ENCODE data around the gene S1PR4.

Gene S1PR4, protein sequence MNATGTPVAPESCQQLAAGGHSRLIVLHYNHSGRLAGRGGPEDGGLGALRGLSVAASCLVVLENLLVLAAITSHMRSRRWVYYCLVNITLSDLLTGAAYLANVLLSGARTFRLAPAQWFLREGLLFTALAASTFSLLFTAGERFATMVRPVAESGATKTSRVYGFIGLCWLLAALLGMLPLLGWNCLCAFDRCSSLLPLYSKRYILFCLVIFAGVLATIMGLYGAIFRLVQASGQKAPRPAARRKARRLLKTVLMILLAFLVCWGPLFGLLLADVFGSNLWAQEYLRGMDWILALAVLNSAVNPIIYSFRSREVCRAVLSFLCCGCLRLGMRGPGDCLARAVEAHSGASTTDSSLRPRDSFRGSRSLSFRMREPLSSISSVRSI

DNA sequence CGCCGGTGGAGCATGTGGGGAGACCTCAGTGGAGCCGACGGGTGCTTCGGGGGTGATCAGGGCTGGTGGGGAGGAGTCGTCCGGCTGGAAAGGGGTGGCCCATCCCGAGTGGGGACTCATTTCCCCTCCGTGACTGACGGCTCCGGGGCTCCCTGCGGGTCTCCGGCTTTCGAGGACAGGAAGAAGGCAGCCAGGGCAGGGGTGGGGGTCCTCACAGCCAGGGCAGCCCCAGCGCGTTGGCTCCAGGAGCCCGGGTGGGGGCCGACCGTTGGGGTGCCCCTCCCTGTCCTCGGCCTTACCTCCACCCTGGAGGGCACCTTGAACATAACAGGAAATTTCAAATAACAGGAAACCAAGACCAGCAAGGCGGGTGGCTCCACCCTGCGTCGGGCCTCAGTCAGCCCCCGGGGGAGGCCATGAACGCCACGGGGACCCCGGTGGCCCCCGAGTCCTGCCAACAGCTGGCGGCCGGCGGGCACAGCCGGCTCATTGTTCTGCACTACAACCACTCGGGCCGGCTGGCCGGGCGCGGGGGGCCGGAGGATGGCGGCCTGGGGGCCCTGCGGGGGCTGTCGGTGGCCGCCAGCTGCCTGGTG, at the start of gene S1PR4:
S1PR4 (plus strand) TSS at position 393 of the 596 bp plus-strand sequence; CDS start at position 417, 24 bp downstream.
- H3K9me3 ChIP-seq (ENCODE audit: control insufficient read depth, low read depth, low read length): no peaks in the 10 kb centered on the region
- no peak within 1 kb of the TSS for H3K9ac ChIP-seq (ENCODE audit: low read length)
- H3K36me3 ChIP-seq (ENCODE audit: control insufficient read depth, low read depth, low read length): no peaks in the 10 kb centered on the region
- no peaks in the 10 kb centered on the region for H3K4me1 ChIP-seq (ENCODE audit: control insufficient read depth, low read depth, low read length)
- no peak within 1 kb of the TSS for H3K27ac ChIP-seq (ENCODE audit: low read length)
- H3K27me3 ChIP-seq (ENCODE audit: control insufficient read depth, insufficient read depth, low read length): no peaks in the 10 kb centered on the region
- no peak within 1 kb of the TSS for H3K4me3 ChIP-seq (ENCODE audit: low read length)

- Histone ChIP-seq H3K27ac (ENCODE audit: low read length) (no peak overlapping the region), H3K27me3 (ENCODE audit: control insufficient read depth, insufficient read depth, low read length) (no peaks in the 10 kb centered on the region), H3K36me3 (ENCODE audit: control insufficient read depth, low read depth, low read length) (no peaks in the 10 kb centered on the region), H3K4me3 (ENCODE audit: low read length) (no peak overlapping the region), H3K9me3 (ENCODE audit: control insufficient read depth, low read depth, low read length) (no peaks in the 10 kb centered on the region), H3K4me1 (ENCODE audit: control insufficient read depth, low read depth, low read length) (no peaks in the 10 kb centered on the region), H3K9ac (ENCODE audit: low read length) (no peak overlapping the region)
Observed at GRCh38 chr19:3129112-3129511, 49.5 kb upstream of the S1PR4 start.

DNA sequence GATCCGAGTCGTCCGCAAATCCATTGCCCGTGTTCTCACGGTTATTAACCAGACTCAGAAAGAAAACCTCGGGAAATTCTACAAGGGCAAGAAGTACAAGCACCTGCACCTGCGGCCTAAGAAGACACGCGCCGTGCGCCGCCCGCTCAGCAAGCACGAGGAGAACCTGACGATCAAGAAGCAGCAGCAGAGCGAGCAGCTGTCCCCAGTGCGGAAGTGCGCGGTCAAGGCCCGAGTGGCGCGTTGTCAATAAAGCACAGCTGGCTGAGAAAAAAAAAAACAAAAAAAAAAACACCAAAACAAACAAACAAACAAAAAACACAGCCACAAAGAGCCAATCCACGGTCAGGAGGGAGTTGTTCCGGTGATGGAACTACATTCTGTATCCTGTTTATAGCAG, 47.4 kb upstream of the S1PR4 start:
- no peak overlapping the region for H3K9ac ChIP-seq (ENCODE audit: low read length)
- no peaks in the 10 kb centered on the region for H3K4me1 ChIP-seq (ENCODE audit: control insufficient read depth, low read depth, low read length)
- no peaks in the 10 kb centered on the region for H3K36me3 ChIP-seq (ENCODE audit: control insufficient read depth, low read depth, low read length)
- H3K4me3 ChIP-seq (ENCODE audit: low read length): no peak overlapping the region
- no peaks in the 10 kb centered on the region for H3K9me3 ChIP-seq (ENCODE audit: control insufficient read depth, low read depth, low read length)
- no peak overlapping the region for H3K27ac ChIP-seq (ENCODE audit: low read length)
- no peaks in the 10 kb centered on the region for H3K27me3 ChIP-seq (ENCODE audit: control insufficient read depth, insufficient read depth, low read length)

DNA sequence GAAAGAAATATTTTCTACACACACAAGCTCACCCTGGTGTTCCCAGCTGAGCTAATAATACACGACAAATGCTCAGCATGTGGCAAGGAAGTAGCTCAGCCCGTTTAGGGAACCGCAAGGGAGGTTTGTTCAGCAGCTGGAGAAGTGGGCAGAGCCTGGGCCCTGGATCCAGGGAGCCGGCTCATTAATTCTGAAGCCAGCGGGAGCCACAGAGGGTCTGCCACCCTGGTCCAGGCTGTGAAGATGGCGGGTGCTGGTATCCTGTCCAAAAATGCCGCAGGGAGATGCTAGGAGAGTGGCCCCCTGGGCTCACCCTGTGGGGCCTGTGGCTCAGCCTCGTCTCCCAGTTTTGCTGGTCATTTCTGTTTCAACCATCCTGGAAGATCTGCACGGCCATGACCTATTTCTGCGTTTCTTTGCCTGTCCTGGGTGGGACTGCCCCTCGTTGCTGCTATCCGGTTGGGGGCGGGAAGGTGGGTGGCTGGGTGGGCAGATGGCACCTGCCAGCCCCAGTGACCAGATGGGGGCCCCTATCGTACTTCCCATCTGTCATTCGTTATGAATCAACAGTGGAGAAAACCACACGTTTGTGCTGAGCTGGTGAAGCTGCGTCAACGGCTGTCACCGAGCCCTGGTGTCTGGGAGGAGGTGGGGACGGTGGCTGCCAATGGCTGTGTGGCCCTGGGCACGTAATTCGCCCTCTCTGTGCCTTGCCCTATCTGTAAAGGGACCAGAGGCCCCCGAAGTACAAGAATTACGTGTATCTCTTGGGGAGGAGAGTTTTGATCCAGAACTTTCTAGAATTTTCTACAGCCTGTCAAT, 45.4 kb upstream of the S1PR4 start:
- no peaks in the 10 kb centered on the region for H3K4me1 ChIP-seq (ENCODE audit: control insufficient read depth, low read depth, low read length)
- no peak overlapping the region for H3K9ac ChIP-seq (ENCODE audit: low read length)
- no peak overlapping the region for H3K4me3 ChIP-seq (ENCODE audit: low read length)
- no peaks in the 10 kb centered on the region for H3K9me3 ChIP-seq (ENCODE audit: control insufficient read depth, low read depth, low read length)
- H3K27ac ChIP-seq (ENCODE audit: low read length): no peak overlapping the region
- H3K27me3 ChIP-seq (ENCODE audit: control insufficient read depth, insufficient read depth, low read length): no peaks in the 10 kb centered on the region
- no peaks in the 10 kb centered on the region for H3K36me3 ChIP-seq (ENCODE audit: control insufficient read depth, low read depth, low read length)

- Histone ChIP-seq H3K9ac (ENCODE audit: low read length) (no peak overlapping the region), H3K27me3 (ENCODE audit: control insufficient read depth, insufficient read depth, low read length) (no peaks in the 10 kb centered on the region), H3K36me3 (ENCODE audit: control insufficient read depth, low read depth, low read length) (no peaks in the 10 kb centered on the region), H3K4me1 (ENCODE audit: control insufficient read depth, low read depth, low read length) (no peaks in the 10 kb centered on the region), H3K4me3 (ENCODE audit: low read length) (no peak overlapping the region), H3K27ac (ENCODE audit: low read length) (no peak overlapping the region), H3K9me3 (ENCODE audit: control insufficient read depth, low read depth, low read length) (no peaks in the 10 kb centered on the region)
Observed at GRCh38 chr19:3133793-3134116, 44.8 kb upstream of the S1PR4 start.

- Histone ChIP-seq H3K9me3 (ENCODE audit: control insufficient read depth, low read depth, low read length) (no peaks in the 10 kb centered on the region), H3K4me3 (ENCODE audit: low read length) (no peak within 1 kb of the TSS), H3K27ac (ENCODE audit: low read length) (no peak within 1 kb of the TSS), H3K36me3 (ENCODE audit: control insufficient read depth, low read depth, low read length) (no peaks in the 10 kb centered on the region), H3K27me3 (ENCODE audit: control insufficient read depth, insufficient read depth, low read length) (no peaks in the 10 kb centered on the region), H3K4me1 (ENCODE audit: control insufficient read depth, low read depth, low read length) (no peaks in the 10 kb centered on the region), H3K9ac (ENCODE audit: low read length) (no peak within 1 kb of the TSS)
Observed at GRCh38 chr19:3135961-3136683, 42.4 kb upstream of the S1PR4 start, which contains the start of gene GNA15. GNA15 (plus strand) TSS chr19:3136033; CDS start chr19:3136451, 418 bp downstream.

GRCh38 chr19:3136684-3137055, 41.9 kb upstream of the S1PR4 start:
- H3K27me3 ChIP-seq (ENCODE audit: control insufficient read depth, insufficient read depth, low read length): no peaks in the 10 kb centered on the region
- no peak overlapping the region for H3K4me3 ChIP-seq (ENCODE audit: low read length)
- no peaks in the 10 kb centered on the region for H3K36me3 ChIP-seq (ENCODE audit: control insufficient read depth, low read depth, low read length)
- no peak overlapping the region for H3K27ac ChIP-seq (ENCODE audit: low read length)
- no peak overlapping the region for H3K9ac ChIP-seq (ENCODE audit: low read length)
- H3K9me3 ChIP-seq (ENCODE audit: control insufficient read depth, low read depth, low read length): no peaks in the 10 kb centered on the region
- no peaks in the 10 kb centered on the region for H3K4me1 ChIP-seq (ENCODE audit: control insufficient read depth, low read depth, low read length)

DNA sequence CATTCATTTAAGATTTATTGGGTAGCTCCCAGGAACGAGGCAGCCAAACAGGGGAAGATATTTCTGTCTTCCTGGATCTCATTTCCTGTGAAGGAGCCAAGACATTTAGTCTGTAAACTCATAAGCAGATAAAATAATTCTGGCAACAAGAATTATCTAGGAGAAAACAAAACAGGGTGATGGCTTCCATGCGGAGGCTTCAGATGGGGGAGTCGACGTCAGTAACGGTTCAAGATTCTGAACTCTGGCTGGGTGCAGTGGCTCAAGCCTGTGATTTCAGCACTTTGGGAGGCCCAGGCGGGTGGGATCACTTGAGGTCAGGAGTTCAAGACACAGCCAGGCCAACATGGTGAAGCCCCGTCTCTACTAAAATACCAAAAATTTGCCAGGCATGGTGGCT, 41.5 kb upstream of the S1PR4 start:
- Histone ChIP-seq H3K4me1 (ENCODE audit: control insufficient read depth, low read depth, low read length) (no peaks in the 10 kb centered on the region), H3K9me3 (ENCODE audit: control insufficient read depth, low read depth, low read length) (no peaks in the 10 kb centered on the region), H3K4me3 (ENCODE audit: low read length) (no peak overlapping the region), H3K27me3 (ENCODE audit: control insufficient read depth, insufficient read depth, low read length) (no peaks in the 10 kb centered on the region), H3K27ac (ENCODE audit: low read length) (no peak overlapping the region), H3K36me3 (ENCODE audit: control insufficient read depth, low read depth, low read length) (no peaks in the 10 kb centered on the region), H3K9ac (ENCODE audit: low read length) (no peak overlapping the region)

DNA sequence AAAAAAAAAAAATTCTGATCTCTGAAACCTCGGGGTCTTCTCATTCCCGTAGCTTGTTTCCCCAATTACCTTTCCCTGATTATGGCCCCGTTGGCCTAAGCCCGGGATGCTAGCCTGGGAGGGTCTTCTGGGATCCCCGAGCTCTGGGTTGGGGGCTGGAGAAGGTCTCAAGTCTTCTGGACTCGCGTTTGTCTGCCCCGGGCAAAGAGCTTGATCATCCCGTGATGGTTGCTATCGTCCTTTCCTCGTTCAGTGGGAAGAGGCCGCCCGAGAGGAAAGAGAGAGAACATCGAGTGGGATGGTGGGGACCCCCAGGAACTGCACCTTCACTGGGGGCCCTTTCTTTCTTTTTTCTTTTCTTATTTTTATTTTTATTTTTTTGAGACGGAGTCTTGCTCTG, 40.3 kb upstream of the S1PR4 start:
- H3K36me3 ChIP-seq (ENCODE audit: control insufficient read depth, low read depth, low read length): no peaks in the 10 kb centered on the region
- no peak overlapping the region for H3K27ac ChIP-seq (ENCODE audit: low read length)
- H3K9me3 ChIP-seq (ENCODE audit: control insufficient read depth, low read depth, low read length): no peaks in the 10 kb centered on the region
- no peaks in the 10 kb centered on the region for H3K4me1 ChIP-seq (ENCODE audit: control insufficient read depth, low read depth, low read length)
- H3K9ac ChIP-seq (ENCODE audit: low read length): no peak overlapping the region
- H3K27me3 ChIP-seq (ENCODE audit: control insufficient read depth, insufficient read depth, low read length): no peaks in the 10 kb centered on the region
- no peak overlapping the region for H3K4me3 ChIP-seq (ENCODE audit: low read length)

DNA sequence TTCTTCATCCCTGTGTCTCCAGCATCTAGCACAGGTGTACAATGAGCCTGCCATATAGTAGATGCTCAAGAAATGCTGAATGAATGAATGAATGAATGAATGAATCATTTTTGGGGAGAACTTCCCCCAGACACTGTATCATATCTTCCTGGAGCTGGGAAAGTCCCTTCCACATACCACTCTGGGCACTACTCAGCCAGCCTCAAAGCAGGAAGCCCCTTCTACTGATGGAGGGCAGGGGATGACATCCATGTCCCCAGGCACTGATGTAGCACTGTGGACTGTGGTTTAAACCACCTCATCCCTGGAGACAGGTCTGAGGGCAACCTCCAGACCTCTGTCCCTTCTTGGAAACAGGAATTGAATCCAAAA, 37.9 kb upstream of the S1PR4 start:
- H3K36me3 ChIP-seq (ENCODE audit: control insufficient read depth, low read depth, low read length): no peaks in the 10 kb centered on the region
- no peaks in the 10 kb centered on the region for H3K9me3 ChIP-seq (ENCODE audit: control insufficient read depth, low read depth, low read length)
- H3K4me3 ChIP-seq (ENCODE audit: low read length): no peak overlapping the region
- no peak overlapping the region for H3K27ac ChIP-seq (ENCODE audit: low read length)
- no peak overlapping the region for H3K9ac ChIP-seq (ENCODE audit: low read length)
- no peaks in the 10 kb centered on the region for H3K4me1 ChIP-seq (ENCODE audit: control insufficient read depth, low read depth, low read length)
- no peaks in the 10 kb centered on the region for H3K27me3 ChIP-seq (ENCODE audit: control insufficient read depth, insufficient read depth, low read length)

- H3K27me3 ChIP-seq (ENCODE audit: control insufficient read depth, insufficient read depth, low read length): no peaks in the 10 kb centered on the region
- no peak overlapping the region for H3K4me3 ChIP-seq (ENCODE audit: low read length)
- H3K36me3 ChIP-seq (ENCODE audit: control insufficient read depth, low read depth, low read length): no peaks in the 10 kb centered on the region
- H3K9me3 ChIP-seq (ENCODE audit: control insufficient read depth, low read depth, low read length): no peaks in the 10 kb centered on the region
- H3K4me1 ChIP-seq (ENCODE audit: control insufficient read depth, low read depth, low read length): no peaks in the 10 kb centered on the region
- no peak overlapping the region for H3K9ac ChIP-seq (ENCODE audit: low read length)
- no peak overlapping the region for H3K27ac ChIP-seq (ENCODE audit: low read length)
Observed at GRCh38 chr19:3142292-3142670, 36.3 kb upstream of the S1PR4 start.
